ENCODE measurements around the gene TNS4.

TNS4 gene

DNA sequence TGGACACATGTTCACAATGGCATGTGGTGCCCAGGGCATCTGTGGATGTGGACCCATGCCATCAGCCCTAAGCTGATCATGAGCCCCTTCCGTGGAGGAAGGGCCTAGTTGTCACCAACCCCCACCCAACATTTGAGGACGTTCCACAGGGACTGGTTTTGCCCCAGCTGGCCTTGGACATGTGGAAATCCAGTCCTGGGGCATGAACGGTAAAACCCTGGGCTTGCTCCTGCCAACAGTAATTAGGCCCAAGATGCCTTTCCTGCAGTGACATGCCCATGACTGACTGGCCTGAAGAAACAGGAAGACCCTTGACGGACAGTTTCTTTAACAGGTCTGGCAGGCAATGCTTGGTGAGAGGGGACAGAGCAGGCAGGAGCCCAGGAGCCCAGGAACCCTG is 7.7 kb downstream of the TNS4 start:
- no peak overlapping the region for H3K4me3 ChIP-seq (replicated peaks in 1 of 2; ENCODE audit: low read depth in 2 of 2, low read length in 2 of 2)
- DNase-seq (ENCODE audit: low read depth in 2 of 2): no peak
- TF ChIP-seq, protein P1, sequence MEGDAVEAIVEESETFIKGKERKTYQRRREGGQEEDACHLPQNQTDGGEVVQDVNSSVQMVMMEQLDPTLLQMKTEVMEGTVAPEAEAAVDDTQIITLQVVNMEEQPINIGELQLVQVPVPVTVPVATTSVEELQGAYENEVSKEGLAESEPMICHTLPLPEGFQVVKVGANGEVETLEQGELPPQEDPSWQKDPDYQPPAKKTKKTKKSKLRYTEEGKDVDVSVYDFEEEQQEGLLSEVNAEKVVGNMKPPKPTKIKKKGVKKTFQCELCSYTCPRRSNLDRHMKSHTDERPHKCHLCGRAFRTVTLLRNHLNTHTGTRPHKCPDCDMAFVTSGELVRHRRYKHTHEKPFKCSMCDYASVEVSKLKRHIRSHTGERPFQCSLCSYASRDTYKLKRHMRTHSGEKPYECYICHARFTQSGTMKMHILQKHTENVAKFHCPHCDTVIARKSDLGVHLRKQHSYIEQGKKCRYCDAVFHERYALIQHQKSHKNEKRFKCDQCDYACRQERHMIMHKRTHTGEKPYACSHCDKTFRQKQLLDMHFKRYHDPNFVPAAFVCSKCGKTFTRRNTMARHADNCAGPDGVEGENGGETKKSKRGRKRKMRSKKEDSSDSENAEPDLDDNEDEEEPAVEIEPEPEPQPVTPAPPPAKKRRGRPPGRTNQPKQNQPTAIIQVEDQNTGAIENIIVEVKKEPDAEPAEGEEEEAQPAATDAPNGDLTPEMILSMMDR (IDR thresholded peaks at IDR 0.05; ENCODE audit: low read depth, low read length): no peak

DNA sequence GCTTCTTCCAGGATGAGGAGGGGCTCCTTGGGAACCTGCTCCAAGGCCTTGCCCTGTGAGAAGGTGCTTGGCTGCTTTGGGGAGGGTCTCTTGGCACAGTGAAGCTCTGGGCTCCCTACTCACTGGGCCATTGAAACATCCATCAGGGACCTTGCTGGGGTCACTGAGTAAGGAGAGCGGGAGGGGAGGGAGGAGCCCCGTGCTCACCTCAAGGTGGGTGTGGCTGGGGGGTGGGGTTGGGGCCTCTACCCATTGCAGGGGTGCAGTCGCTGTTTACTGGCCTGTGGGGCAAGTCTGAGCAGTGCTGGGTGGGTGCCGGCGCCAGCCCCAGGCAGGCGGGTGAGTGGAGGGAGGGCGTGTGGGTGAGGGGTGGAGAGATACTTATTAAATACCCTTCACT is 9.9 kb downstream of the TNS4 start:
- DNase-seq (ENCODE audit: low read depth in 2 of 2): no peak
- H3K4me3 ChIP-seq (replicated peaks in 1 of 2; ENCODE audit: low read depth in 2 of 2, low read length in 2 of 2): no peak overlapping the region
- TF ChIP-seq, protein P1 (IDR thresholded peaks at IDR 0.05; ENCODE audit: low read depth, low read length): no peak

DNA sequence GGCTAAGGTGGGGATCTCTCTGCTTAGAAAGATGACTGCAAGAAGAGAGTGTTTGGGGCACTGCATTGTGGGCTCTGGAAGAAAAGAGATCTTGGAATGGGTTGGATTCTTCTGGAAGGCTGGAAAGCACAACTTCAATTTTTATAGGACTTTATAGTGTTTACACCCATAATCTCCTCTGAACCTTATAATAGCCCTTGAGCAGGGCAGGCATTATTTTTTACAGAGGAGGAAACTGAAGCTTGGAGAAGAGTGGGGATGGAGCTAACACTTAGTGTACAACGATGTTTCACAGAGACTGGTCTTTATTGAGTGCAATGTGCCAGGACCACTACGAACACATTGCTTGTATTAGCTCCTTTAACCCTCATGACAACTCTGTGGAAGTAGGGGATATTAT is 10.4 kb downstream of the TNS4 start:
- TF ChIP-seq, protein P1 (IDR thresholded peaks at IDR 0.05; ENCODE audit: low read depth, low read length): no peak
- no peak overlapping the region for H3K4me3 ChIP-seq (replicated peaks in 1 of 2; ENCODE audit: low read depth in 2 of 2, low read length in 2 of 2)
- DNase-seq (ENCODE audit: low read depth in 2 of 2): no peak

DNA sequence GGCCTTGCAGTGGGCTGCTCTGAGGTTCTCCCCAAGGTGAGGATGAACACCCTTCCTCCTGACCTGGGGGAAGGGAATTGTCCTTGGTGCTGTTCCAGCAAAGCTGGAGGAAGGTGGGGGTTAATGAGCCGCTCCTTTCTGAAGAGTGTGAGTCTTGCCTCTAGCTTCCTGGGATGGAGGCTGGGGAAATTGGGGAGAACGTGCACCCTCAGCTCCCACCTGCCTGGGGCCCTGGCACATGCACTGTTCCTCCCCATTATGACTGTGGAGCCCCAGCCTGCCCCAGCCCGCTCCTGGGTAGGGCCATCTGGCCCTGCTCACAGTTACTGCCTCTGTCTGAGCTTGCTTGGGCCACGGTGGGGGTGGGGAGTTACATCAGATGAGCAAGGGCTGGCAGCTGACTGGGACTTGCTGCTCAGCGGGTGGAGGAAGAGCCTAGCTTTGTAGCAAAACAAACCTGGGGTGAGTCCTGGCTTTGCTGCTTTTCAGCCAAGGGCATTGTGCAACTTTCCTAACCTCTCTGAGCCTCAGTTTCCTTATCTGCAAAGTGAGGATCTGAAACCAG is 11.1 kb downstream of the TNS4 start:
- peak; percentile 79 to 91 for DNase-seq (ENCODE audit: low read depth in 2 of 2)
- H3K4me3 ChIP-seq (replicated peaks in 1 of 2; ENCODE audit: low read depth in 2 of 2, low read length in 2 of 2): no peak overlapping the region
- TF ChIP-seq, protein P1 (IDR thresholded peaks at IDR 0.05; ENCODE audit: low read depth, low read length): no peak

DNA sequence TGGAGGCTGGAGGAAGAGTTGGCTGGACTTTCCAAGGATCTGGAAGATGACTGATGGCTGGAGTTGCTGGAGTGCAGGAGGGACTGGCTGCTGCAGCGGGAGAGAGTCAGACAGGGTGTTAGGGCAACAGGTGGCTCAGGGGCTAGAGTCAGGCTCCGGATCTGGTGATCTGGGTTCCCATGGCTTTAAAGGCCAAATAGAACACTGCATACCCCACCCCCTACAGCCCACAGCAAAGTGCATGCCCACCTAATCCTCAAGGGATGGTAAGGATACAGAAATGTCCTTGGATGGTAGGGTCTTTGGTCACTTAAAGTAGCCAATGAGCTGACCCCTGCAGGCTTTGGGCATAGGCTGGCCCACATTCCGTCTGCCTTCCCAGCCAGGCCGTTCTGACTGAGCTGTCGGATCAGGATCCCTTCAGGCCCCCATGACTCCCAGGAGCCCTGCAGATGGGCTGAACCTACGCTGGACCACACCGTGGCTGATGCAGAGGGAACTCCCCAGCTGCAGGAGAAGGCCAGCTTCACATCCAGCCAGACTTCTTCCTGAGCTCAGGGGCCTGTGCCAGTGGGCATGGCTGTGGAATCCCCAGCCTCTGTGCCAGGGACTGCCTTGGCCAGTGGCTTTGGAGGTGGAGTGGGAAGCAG is 13.9 kb downstream of the TNS4 start:
- TF ChIP-seq, protein P1 (IDR thresholded peaks at IDR 0.05; ENCODE audit: low read depth, low read length): no peak
- DNase-seq (ENCODE audit: low read depth in 2 of 2): no peak
- H3K4me3 ChIP-seq (replicated peaks in 1 of 2; ENCODE audit: low read depth in 2 of 2, low read length in 2 of 2): no peak overlapping the region

DNA sequence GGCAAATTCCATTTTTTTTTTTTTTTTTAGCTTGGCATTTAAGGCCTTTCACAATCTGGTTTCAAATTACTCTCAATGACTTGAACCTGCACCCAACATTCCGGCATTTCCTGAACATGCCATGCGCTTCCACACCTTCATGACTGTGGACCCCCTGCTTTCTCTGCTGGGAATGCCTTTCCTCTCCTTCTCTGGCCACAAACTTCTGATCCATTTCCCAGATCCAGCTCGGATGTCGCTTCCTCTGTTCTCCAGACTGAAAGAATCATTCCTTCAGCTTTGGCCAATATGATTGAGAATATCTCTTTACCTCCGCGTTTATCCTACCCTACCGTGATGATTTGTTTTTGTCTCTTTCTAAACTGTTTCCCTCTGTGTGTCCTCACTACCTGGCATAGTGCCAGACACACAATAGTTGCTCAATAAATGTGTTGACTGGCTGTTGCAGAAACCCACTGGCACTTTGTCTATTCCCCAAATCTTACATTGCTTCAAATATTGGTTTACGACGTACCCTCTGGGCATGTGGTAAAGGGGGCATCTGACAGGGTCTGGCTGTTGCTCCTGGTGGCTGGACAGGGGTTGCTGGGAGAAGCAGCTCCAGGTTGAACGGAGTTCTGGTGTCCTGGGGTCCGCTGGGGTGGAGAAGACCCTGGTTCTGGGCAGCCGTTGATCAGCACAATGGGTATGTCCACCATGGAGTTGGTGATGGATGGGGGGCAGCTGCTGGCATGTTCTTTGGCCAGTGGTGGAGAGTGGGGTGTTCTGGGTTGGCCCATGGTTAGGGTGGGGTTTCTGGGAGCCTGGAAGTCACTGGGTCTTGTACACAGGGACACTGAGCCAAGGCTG is 14.7 kb downstream of the TNS4 start:
- DNase-seq (ENCODE audit: low read depth in 2 of 2): peak; percentile 94 to 96
- TF ChIP-seq, protein P1 (IDR thresholded peaks at IDR 0.05; ENCODE audit: low read depth, low read length): no peak
- peak overlapping the region in 1 of 2 donors; percentile 32 for H3K4me3 ChIP-seq (replicated peaks in 1 of 2; ENCODE audit: low read depth in 2 of 2, low read length in 2 of 2)

All from cardiac fibroblast (primary cell).